Ramos (cell line): Measurements from ENCODE around the gene FXYD6.

Source experiments
- in situ Hi-C: fragments of 300-500 bp; cut with MboI; formaldehyde crosslinking; loops from one replicate; pipeline ENCODE4 v1.14.3; 2022; ENCODE audit warnings: low sequenced_read_pairs; ENCODE audit not compliant: unreplicated experiment

FXYD6 gene

GRCh38 chr11:117888139-117888566 is 11.7 kb upstream of the FXYD6 start:
- in situ Hi-C loops = no loop called here

- in situ Hi-C loops = no loop called here
Measured at GRCh38 chr11:117887431-117888138, 11.1 kb upstream of the FXYD6 start.

GRCh38 chr11:117885777-117886176 is 9.3 kb upstream of the FXYD6 start:
- in situ Hi-C loops = no loop called here

GRCh38 chr11:117884994-117885393 is 8.5 kb upstream of the FXYD6 start:
- in situ Hi-C loops = no loop called here

GRCh38 chr11:117883063-117883462 is 6.6 kb upstream of the FXYD6 start:
- in situ Hi-C loops = no loop called here

GRCh38 chr11:117882311-117882905 is 6.0 kb upstream of the FXYD6 start:
- in situ Hi-C loops = no loop called here

- in situ Hi-C loops = no loop called here
Measured at GRCh38 chr11:117881217-117881616, 4.8 kb upstream of the FXYD6 start.

GRCh38 chr11:117879516-117880480 is 3.3 kb upstream of the FXYD6 start:
- in situ Hi-C loops = no loop called here

GRCh38 chr11:117878939-117879475 is 2.5 kb upstream of the FXYD6 start:
- in situ Hi-C loops = no loop called here

- in situ Hi-C loops = no loop called here
Measured at GRCh38 chr11:117878314-117878938, 2.0 kb upstream of the FXYD6 start.

- in situ Hi-C loops = no loop called here
Measured at GRCh38 chr11:117877120-117877784, 794 bp upstream of the FXYD6 start.

GRCh38 chr11:117876059-117876340 is 458 bp downstream of the FXYD6 start:
- in situ Hi-C loops = no loop called here

GRCh38 chr11:117875382-117876058 is 938 bp downstream of the FXYD6 start:
- in situ Hi-C loops = no loop called here

GRCh38 chr11:117874910-117875381 is 1.5 kb downstream of the FXYD6 start:
- in situ Hi-C loops = no loop called here

- in situ Hi-C loops = no loop called here
Measured at GRCh38 chr11:117874253-117874909, 2.1 kb downstream of the FXYD6 start.

- in situ Hi-C loops = no loop called here
Measured at GRCh38 chr11:117873828-117874125, 2.7 kb downstream of the FXYD6 start.

GRCh38 chr11:117872975-117873827 is 3.3 kb downstream of the FXYD6 start:
- in situ Hi-C loops = no loop called here

GRCh38 chr11:117872420-117872961 is 4.0 kb downstream of the FXYD6 start:
- in situ Hi-C loops = no loop called here
